Measurements from ENCODE around the gene LPP.

- TF ChIP-seq CTCF (IDR thresholded peaks at IDR 0.05; ENCODE audit: insufficient read depth, low read depth, low read length) = no peak
- no peak for TF ChIP-seq EZH2 (IDR thresholded peaks at IDR 0.05; ENCODE audit: insufficient read depth, low read length)
Measured at GRCh38 chr3:188292251-188292650, 138.3 kb downstream of the LPP start.
